Muscle of back (tissue), 11 donors: ENCODE measurements around the gene FAM3D. TPM values are rescaled to one million over a fixed set of nuclear protein-coding genes. Genes with fewer than 3 reads are reported as not detected.
"Not testable (repeated sequence)": the region's sequence is repeated elsewhere in the genome, so short reads cannot be mapped to it uniquely, and the experiment has no call there.

Source experiments
- DNase-seq, 3 donors: peaks; one replicate each; pipeline versions ENCODE4 v3.0.0 to v3.0.0-alpha.2; 2013
- polyA plus RNA-seq, 10 donors: library from polyadenylated mRNA; unstranded; fragments of 120-200 nt; gene quantifications; one replicate each; pipeline ENCODE4 v1.2.1, GENCODE V29; 2013; ENCODE audit not compliant: insufficient read length in 10 of 10

The FAM3D gene
- polyA plus RNA-seq, 10 donors: 2.4 to 2.5 TPM; not detected in 8

DNA sequence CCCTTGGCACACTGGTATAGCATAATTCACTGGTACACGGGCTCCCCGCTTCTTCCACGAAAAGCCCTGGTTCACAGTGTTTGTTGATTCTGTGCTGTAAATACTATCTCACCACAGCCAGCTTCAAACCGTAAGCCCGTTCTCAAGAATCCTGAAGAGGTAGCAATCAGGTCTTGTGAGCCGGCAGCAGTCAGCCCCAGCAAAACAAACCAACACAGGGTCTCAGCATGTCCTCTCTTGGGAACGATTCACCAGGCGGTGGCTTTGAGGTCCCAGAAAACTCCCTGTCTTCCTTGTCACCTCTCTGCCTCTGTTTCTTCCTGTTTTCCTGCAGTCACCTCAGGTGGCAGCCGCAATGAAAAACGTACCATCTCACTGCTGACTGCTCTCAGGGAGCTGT lies 19.1 kb upstream of the FAM3D start:
- no peak for DNase-seq

DNA sequence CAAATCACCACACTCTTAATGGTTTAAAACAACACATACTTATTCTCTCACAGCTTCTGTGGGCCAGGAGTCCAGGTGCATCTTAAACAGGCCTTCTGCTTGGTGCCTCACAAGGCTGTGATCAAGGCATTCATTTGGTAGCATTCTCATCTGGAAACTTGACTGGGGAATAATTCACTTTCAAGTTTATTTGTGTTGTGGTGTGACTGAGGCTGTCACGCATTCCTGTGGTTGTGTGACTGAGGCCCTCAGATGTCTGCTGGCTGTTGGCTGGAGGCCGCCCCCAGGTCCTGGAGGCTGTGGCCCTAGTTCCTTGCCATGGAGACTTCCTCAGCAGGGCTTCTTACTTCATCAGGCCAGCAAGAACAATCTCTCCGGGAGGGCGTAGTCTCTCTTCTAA lies 16.9 kb upstream of the FAM3D start:
- DNase-seq: peak in 2 of 3 donors; percentile 19 to 23

DNA sequence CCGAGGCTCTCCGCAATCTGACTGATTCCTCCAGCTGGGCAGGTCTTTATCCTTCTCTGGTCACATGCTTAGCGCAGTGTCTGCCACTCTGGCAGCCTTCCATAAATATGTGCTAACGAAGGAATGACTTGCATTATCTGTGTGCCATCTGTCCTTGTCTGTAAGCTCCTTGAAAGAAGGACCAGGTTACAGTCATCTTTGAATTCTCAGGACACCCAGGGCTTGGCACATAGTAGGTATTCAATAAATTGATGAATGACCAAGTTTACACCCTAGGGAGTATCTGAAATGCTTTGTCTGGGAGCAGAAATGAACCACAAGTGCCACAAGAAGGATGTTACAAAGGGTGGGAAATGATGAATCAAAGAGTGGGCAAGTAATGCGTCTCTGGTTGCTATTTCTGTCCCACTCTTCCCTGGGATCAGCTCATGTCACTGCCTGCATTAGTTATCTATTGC lies 16.5 kb upstream of the FAM3D start:
- DNase-seq: peak; percentile 62 to 80 (median 77)

DNA sequence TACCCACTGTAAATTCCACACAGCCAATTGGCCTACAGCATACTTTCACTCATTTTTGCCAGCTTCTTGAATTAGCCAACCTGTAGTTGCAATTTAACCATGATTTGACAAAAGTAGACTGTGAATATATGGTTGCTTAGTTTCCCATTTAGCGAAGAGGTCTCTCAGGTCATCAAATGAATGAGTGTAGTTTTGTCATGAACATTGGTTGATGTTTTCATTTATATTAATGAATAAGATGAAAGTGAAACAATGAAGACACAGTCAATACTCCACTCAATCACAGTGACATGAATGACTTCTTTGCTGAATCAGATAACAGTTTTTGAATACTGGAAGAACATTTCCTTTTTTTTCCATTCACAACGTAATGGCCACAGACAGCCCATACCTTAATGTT lies 15.3 kb upstream of the FAM3D start:
- DNase-seq: no peak

DNA sequence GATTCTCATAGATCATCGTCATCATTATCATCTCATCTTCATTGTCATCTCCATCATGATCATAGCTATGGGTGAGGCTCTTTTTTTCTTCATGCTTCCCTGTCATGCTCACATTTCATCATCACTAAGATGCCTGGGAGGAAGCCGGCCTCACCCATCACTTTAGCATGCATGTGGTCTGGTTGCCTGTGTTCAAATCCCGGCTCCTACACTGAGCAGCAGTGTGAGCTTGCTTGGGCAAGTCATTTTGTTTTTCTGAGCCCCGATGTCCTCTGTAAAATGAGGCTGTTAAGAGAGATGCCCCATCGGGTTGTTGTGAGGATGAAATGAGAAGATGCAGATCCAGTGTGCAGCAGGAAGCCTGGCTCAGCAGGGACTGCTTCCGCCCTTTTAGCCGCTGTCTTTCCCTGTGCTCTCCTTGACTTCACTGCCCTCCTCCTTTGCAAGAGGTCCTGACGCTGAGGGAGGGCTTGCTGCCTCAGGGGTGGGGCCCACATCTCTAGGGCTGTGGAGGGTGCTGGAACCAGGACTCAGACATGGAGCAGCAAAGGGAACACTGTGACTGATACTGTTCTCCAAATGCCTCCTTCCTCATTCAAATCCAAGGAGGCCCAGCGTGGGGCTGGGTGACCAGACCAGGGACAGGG lies 14.4 kb upstream of the FAM3D start:
- DNase-seq: no peak

DNA sequence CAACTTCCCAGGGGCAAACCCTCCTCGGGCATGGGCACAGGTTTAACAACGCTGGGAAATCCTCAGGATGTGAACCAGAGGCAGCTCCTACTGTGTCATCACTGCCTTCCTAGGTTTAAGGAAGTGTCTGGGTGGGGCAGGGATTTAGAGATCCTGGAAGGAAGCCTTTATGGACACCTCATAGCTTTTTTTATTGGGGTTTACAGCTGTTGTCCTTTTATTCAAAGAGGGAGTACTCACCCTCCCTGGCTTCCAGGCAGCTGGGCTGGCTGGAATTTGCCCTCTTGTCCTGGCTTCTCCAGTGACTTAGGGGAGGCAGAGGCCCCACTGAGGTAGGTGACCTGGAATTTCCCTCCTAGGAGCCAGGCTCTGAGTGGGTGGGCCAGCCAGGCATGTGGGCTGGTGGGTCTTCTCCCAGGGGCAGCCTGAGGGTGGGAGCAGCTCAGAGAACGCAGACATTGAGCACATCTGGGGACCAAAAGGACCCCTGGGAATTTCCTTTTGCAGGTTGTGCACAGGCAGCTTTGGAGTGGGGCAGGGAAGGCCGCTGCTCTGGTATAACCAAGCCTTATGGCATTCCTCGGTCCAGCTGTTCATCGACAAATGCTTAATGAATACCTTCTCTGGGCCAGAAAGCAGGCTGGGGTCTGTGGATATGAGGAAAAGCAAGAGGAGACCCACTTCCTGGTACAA lies 13.5 kb upstream of the FAM3D start:
- peak in 1 of 3 donors; percentile 65 for DNase-seq

DNA sequence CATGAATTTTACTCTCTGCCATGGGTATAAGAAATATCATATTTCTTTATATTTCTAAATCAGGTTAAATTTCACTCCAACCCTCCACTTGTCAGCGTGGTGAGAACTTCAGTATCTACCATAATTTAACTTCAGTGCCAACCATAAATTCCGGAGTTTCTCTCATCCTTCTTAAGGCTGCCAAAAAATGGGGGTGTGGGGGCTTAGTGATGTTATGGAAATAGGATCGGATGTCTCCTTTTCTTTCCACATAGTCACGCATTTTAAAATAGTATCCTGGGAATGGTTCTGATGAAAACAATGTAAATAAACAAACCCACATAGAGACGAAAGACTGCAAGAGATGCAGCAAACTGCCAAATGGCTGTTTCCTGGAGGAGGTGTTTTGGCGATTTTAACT lies 12.9 kb upstream of the FAM3D start:
- peak in 2 of 3 donors; percentile 27 to 74 for DNase-seq

DNA sequence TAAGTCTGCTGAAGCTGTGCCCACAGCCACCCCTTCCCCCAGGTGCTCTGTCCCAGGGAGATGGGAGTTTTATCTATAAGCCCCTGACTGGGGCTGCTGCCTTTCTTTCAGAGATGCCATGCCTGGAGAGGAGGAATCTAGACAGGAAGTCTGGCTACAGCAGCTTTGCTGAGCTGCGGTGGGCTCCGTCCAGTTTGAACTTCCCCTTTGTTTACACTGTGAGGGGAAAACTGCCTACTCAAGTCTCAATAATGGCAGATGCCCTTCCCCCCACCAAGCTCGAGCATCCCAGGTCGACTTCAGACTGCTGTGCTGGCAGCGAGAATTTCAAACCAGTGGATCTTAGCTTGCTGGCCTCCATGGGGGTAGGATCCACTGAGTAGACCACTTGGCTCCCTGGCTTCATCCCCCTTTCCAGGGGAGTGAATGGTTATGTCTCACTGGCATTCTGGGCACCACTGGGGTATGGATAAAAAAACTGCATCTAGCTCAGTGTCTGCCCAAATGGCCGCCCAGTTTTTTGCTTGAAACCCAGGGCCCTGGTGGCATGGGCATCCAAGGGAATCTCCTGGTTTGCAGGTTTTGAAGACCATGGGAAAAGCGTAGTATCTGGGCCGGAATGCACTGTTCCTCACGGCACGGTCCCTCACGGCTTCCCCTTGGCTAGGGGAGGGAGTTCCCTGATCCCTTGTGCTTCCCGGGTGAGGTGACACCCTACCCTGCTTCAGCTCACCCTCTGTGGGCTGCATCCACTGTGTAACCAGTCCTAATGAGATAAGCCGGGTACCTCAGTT lies 11.8 kb upstream of the FAM3D start:
- DNase-seq: not testable (repeated sequence)

DNA sequence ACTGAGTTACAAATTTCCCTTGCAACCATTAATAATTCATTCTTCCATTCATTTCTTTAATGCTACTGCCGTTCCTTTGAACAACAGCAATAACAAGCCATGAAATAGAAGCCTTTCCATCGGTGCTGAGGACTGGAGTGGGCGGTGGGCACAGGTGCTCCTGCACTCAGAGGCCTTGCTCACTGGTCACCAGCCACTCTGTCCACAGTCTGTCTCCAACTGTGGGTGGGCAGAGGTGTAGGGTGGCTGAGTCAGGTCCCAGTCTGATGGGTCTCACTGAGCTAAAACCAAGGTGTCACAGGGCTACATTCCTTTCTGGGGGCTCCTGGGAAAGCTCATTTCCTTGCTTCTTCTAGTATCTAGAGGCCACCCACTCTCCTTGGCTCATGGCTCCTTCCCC lies 6.3 kb upstream of the FAM3D start:
- DNase-seq: no peak

DNA sequence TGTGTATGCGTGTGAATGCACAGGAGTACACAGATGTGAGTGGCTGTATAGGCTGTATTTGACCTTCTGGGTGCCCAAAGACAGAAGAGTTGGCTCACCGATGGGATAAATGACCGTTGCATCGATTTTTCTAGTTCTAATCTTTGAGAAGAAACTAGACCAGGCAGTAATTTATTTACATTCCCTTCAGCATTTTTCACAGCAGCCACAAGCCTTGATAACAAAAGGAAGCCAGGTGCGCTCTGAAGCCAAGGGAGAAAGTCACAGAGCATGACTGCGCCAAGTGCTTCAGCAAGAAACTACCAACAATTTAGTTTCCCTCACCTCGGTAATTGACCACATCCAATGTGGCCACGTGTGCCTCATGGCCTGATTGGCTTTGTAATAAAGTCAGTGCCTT lies 5.9 kb upstream of the FAM3D start:
- no peak for DNase-seq

DNA sequence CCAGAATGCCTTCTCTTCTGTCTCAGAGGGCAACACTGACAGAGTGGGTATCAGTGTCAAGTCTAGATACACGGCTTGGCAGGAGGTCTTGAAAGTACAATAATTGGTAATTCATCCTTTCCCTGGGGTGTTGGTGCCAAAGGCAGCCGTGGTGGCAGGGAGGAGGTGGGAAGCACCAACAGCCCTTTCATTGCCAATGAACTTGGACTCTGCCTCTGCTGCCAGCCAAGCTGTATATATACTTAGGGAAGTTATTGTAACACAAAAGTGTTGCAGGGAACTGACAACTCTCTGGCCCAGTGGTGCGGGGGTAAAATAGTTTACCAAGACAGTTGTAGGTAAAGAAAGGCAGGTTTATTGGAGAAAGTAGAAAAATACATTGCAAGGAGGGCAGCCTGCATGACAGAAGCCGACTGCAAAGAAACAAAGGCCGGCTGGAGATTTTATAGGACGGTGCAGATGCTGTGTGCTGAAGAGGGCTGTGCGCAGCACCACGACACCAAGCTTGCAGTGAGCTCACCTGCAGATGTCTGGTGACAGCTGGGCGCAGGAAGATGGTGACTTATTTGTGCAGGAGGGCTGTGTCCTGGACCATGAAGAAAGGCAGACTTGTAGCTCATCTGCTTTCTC lies 4.0 kb upstream of the FAM3D start:
- DNase-seq: no peak

DNA sequence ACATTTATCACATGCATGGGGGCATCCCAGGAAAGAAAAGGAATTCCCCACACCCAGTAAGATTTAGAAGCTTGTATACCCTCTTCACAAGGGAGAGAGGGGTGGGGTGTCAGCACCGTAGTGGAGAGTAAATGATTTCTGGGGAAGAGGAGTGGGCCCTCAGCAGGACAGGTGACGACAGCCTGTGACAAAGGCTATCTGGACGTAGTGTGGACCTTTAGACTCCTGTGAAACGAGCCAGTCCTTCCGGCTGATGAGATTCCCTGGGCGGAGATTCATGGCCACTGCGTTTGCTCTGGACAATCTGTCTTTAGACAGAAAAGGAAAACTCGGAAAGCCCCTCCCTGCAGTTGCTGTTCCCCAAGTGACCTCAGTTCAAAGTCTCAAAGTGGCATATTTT lies 1.7 kb upstream of the FAM3D start:
- DNase-seq: no peak

DNA sequence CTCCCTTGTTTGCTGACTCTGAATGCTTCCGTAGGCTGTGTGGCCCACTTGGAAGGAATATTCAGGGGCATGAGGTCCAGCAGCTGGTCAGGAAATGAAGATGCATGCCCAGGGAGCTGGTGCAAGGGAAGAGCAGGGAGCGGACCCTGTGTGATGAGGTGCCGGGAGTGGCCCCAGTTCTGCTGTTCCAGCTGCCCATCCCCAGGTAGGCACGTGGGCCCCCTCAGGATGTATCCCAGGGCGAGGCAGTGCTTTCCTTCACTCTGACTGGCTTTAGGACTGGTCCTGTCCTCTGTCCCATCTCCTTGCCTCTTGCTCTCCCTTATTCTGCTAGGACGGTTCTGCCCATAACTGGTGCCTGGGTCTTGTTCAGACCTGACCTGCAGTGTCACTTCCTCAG lies 1.1 kb upstream of the FAM3D start:
- DNase-seq: no peak

DNA sequence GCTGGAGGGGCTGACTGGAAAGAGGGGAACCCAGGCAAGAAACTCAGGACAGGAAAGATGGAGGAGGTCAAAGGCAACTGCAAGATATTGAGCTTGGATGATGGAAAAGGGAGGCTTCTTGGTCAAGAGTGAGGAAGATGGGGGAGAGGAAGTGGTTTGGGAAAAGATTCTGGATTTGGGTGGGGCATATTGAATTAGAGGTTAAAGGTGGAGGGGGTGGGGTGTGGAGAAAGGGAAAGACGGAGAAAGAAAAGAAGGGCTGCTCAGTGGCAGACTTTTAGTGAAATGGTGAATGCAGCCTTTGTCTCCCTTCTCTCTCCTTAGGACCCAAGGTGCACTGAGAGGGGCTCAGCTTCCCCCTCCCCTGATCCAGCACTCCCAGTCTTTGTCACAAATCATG lies 655 bp upstream of the FAM3D start:
- DNase-seq: no peak

DNA sequence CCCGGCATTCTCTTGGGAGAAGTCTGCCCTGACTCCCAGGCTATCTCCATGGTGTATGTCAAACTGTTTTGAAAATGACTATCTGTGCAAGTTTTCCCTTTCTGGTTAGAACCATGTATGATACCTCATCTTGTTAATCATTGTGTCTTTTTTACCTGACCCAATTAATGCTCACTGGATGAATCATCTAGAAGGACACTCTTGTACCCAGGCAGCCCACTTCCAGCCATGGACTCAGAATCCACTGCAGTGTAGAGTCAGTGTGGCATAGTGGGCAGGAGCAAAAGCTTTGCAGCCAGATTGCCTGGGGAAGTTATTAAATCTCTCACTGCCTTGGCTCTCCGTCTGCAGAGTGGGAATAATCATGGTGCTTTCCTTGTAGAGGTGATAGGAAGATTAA lies 1.2 kb downstream of the FAM3D start:
- DNase-seq: no peak

DNA sequence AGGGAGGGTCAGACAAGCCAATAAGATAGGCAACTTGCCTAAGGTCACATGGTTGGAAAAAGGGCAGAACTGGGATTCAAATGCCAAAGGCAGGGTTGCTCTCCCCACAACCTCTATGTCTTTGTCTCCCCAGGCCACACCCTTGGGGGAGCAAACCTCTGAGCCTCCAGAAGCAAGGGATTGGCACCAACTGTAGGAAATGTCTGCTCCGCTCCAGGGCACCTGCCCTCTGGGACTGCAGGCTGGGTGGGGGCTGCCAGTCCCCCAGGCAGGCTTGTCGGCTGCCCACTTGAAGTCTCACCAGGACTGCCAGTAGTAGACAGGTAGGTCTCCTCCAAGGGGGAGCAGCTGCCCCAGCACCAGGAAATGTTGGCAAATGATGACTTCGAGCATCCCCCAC lies 2.0 kb downstream of the FAM3D start:
- no peak for DNase-seq

DNA sequence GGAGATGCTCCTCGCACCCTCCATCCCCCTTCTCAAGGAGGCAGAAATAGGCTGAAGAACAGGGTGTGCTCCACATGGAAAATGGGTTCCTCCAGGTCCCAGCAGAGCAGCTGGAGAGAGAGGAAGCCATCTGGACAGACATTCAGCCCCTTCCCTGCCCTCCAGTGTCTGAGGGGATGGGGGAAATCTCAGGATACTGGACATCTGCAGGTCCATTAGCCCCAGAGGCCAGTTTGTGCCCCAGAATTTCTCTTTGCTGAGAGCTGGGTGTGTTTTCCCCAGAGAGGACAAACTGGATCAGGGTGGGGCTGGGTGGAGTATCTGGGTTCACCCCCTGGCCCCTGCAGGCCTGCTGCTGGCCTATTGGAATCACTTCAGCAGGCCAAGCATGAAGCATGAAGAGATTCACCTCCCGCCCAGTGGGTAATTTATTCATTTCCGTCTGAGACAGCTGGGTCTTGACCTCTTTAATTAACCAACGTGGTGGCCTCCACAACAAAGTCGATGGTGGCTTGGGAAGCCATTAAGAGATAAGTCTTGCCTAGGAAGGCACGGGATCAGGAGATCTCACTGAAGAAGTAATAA lies 4.6 kb downstream of the FAM3D start:
- DNase-seq: no peak

DNA sequence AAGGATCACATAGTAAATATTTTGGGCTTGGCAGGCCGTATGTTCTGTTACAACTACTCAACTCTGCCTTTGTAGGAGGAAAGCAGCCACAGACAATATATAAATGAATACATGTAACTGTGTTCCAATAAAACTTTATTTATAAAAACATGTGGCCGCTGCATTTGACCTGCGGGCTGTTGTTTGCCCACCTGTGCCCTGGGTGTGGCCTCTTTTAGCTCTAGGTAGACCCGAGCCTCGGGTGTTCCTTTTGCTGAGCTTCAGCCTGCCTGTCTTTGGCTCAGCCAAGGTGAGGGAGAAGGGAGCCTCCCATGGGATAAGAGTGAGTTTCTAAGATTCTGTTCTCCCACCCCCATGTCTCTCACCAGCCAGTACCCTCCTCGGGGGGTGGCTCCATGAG lies 5.6 kb downstream of the FAM3D start:
- no peak for DNase-seq

DNA sequence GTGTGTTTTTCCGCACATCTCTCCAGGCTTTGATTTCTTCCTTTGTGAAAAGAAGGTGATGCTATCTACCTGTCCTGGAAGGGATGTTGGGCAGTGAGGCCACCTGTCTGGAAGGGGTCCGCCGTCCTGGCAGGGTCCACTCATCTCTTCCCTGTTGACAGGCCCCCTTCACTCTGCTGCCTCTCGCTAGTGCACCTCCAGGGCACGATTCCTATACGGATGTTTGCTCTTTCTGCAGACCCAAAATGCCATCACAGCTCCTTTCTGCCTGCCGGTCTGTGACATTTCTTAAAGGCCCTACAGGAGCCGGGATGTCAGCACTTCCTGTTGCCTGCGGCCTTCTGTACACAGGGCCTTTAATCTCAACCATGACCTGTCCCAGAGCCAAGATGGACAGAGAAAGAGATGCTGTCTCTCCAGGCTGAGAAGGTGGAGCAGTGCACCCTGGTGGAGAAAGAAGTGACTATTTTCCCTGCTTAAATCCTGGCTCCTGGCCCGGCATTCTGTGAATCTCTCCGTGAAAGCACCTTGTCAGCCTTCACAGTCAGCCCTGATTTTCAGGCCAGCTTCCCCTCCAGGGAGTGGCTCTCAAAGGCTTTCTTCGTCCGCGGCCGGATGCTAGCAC lies 7.4 kb downstream of the FAM3D start:
- peak in 1 of 3 donors; percentile 61 for DNase-seq

DNA sequence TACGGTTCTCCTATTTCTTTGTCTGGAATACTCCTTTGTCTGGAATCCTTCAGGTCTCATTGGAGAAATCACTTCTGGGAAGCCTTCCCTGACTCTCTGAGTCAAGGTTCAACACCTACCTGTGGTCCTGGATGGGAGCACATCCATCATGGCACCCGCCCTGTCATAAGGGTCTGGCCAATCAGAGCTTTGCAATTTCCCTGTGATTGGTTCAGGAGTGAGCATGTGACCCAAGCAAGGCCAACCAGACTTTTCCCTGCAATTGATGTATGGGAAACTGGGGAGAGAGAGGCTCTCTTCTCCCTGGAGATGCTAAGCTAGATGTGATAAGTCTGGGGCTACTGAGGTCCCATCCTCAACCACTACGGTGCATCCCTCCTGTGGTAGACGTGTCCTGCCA lies 8.1 kb downstream of the FAM3D start:
- DNase-seq: no peak

DNA sequence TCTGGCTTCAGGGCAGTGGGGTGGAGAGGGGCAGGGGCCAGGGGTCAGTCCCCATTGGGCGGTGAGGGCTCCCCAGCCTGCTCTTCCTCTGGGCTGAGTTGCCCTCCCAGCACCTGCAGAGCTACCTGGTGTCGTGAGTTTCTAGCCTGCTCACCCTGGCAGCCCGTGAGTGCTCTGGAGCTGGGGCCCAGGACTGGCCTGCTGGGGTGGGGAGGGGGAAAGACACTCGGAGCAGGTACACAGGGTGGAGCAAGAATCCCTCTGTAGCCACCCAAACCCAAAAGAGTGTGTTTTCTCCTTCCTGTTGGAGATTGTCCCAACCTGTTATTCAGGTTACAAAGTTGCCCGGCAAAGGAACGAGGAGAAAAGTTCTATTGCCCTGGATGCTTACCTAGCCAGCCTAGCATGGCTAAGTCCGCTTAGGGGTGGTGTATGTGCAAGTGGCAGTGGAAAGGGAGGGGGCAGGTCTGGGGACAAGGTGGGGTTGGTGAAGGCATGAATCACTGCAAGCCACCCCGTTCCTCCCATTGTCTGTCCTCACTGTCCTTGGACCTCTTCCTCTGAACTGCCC lies 8.9 kb downstream of the FAM3D start:
- DNase-seq: no peak
